Panc1 (cell line): ENCODE data around the gene PYHIN1. TPM values are rescaled to one million over a fixed set of nuclear protein-coding genes. Genes with fewer than 3 reads are reported as not detected.

Experiments
- ATAC-seq: fragments of 200-7000 bp; cut with Tn5 transposase; 2 replicates; pipeline ENCODE4 v1.9.1; 2020; ENCODE audit warnings: mild to moderate bottlenecking, moderate library complexity
- BruUV-seq: library from RNA; stranded (reverse); fragments of 400-500 nt; replicated peaks from 2 replicates; lab custom pipeline; 2021; lab: Mats Ljungman, UMichigan
- CTCF ChIA-PET: fragments of 300-600 bp; sonication (Branson Sonifier 250); formaldehyde crosslinking; loops from one replicate; lab custom pipeline; 2022; ENCODE audit warnings: antibody characterized with exemption; lab: Charles Lee
- POLR2A ChIA-PET: fragments of 300-600 bp; sonication (Branson Sonifier 250); formaldehyde crosslinking; loops from one replicate; lab custom pipeline; 2022; ENCODE audit warnings: antibody characterized with exemption; lab: Charles Lee
- DNase-seq: peaks from one replicate; pipeline ENCODE4 v3.0.0-alpha.2; 2010; ENCODE audit warnings: low read depth, low spot score
- H3K27ac ChIP-seq: 2 replicates; pipeline ENCODE4 v1.5.1; 2011; ENCODE audit warnings: mild to moderate bottlenecking, low read length, inconsistent platforms
- H3K27me3 ChIP-seq: fragments of 200-500 bp; sonication (Bioruptor generic); 2 replicates; pipeline ENCODE4 v1.6.0; 2014; ENCODE audit warnings: low read length, inconsistent platforms; ENCODE audit not compliant: control insufficient read depth, insufficient read depth
- H3K36me3 ChIP-seq: fragments of 200-500 bp; sonication (Bioruptor generic); 2 replicates; pipeline ENCODE4 v1.5.1; 2014; ENCODE audit warnings: inconsistent platforms, mild to moderate bottlenecking, low read length, moderate library complexity; ENCODE audit not compliant: control insufficient read depth, insufficient read depth
- H3K4me1 ChIP-seq: 2 replicates; pipeline ENCODE4 v1.5.1; 2011; ENCODE audit warnings: inconsistent platforms, mild to moderate bottlenecking, low read length, moderate library complexity; ENCODE audit not compliant: control insufficient read depth, insufficient read depth
- H3K4me3 ChIP-seq, 2 experiments: 2 replicates each; pipeline ENCODE4 v1.5.1; 2011 to 2012; ENCODE audit warnings: low read depth in 2 of 2, low read length in 2 of 2, mild to moderate bottlenecking in 2 of 2, inconsistent platforms in 1 of 2, moderate library complexity in 1 of 2
- H3K9me3 ChIP-seq: fragments of 200-500 bp; sonication (Bioruptor generic); 2 replicates; pipeline ENCODE4 v1.5.1; 2014; ENCODE audit warnings: low read depth, mild to moderate bottlenecking, inconsistent platforms, low read length, moderate library complexity; ENCODE audit not compliant: control insufficient read depth, insufficient read depth
- CTCF ChIP-seq: fragments of 450-650 bp; IDR thresholded peaks from 2 replicates; pipeline ENCODE4 v1.5.1; 2017; ENCODE audit warnings: mild to moderate bottlenecking
- POLR2AphosphoS5 ChIP-seq: IDR thresholded peaks from 2 replicates; pipeline ENCODE4 v1.6.1; 2012; ENCODE audit warnings: mild to moderate bottlenecking, low read depth, low read length, moderate library complexity
- SIN3A ChIP-seq: IDR thresholded peaks from 2 replicates; pipeline ENCODE4 v1.6.1; 2012; ENCODE audit warnings: low read depth, mild to moderate bottlenecking, low read length, moderate library complexity, borderline replicate concordance; ENCODE audit not compliant: insufficient read depth
- TCF7L2 ChIP-seq: IDR thresholded peaks from 2 replicates; pipeline ENCODE4 v1.6.1; 2011; ENCODE audit warnings: mild to moderate bottlenecking, low read depth, low read length, inconsistent platforms
- in situ Hi-C: cut with HindIII; loops from 2 replicates; pipeline ENCODE4 v1.10.0; 2016; ENCODE audit warnings: low sequenced_read_pairs, low pct_unique_long_range_greater_than_20kb
- intact Hi-C: fragments of 100-400 bp; cut with micrococcal nuclease; formaldehyde crosslinking; loops from one replicate; pipeline ENCODE4 v1.10.0; 2022; ENCODE audit not compliant: unreplicated experiment
- total RNA-seq: library from RNA; stranded (reverse); gene quantifications from one replicate; pipeline ENCODE4 v1.2.1, GENCODE V29; 2021; ENCODE audit not compliant: unreplicated experiment
- TF ChIP-seq, protein P1 (sequence below), 2 experiments: IDR thresholded peaks; 2 replicates each; pipeline ENCODE4 v1.6.1; 2011 to 2012; ENCODE audit warnings: low read depth in 2 of 2, control low read depth in 1 of 2, low read length in 1 of 2, mild to moderate bottlenecking in 1 of 2, moderate library complexity in 1 of 2; ENCODE audit not compliant: insufficient read depth in 1 of 2

Gene PYHIN1
- total RNA-seq, 1 experiment from 2014 or later, result not detected

- no peak for TF ChIP-seq SIN3A
- TF ChIP-seq POLR2AphosphoS5, result no peak
- TF ChIP-seq, protein P1, sequence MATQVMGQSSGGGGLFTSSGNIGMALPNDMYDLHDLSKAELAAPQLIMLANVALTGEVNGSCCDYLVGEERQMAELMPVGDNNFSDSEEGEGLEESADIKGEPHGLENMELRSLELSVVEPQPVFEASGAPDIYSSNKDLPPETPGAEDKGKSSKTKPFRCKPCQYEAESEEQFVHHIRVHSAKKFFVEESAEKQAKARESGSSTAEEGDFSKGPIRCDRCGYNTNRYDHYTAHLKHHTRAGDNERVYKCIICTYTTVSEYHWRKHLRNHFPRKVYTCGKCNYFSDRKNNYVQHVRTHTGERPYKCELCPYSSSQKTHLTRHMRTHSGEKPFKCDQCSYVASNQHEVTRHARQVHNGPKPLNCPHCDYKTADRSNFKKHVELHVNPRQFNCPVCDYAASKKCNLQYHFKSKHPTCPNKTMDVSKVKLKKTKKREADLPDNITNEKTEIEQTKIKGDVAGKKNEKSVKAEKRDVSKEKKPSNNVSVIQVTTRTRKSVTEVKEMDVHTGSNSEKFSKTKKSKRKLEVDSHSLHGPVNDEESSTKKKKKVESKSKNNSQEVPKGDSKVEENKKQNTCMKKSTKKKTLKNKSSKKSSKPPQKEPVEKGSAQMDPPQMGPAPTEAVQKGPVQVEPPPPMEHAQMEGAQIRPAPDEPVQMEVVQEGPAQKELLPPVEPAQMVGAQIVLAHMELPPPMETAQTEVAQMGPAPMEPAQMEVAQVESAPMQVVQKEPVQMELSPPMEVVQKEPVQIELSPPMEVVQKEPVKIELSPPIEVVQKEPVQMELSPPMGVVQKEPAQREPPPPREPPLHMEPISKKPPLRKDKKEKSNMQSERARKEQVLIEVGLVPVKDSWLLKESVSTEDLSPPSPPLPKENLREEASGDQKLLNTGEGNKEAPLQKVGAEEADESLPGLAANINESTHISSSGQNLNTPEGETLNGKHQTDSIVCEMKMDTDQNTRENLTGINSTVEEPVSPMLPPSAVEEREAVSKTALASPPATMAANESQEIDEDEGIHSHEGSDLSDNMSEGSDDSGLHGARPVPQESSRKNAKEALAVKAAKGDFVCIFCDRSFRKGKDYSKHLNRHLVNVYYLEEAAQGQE (IDR thresholded peaks at IDR 0.05; ENCODE audit: insufficient read depth in 1 of 2, low read depth in 2 of 2, low read length in 1 of 2), result no peak
- no peak for TF ChIP-seq CTCF
- TF ChIP-seq TCF7L2, result no peak
- no peak overlapping the region for H3K27ac ChIP-seq
- intact Hi-C loops (no loop called here), in situ Hi-C loops (no loop called here)
- ChIA-PET CTCF (no interaction called here), POLR2A (no interaction called here)
- BruUV-seq, result no TSS peak
- H3K4me1 ChIP-seq, result no peaks in the 10 kb centered on the region
- no peaks in the 10 kb centered on the region for H3K27me3 ChIP-seq
- DNase-seq (no peak), ATAC-seq (no peak)
- no peak overlapping the region for H3K4me3 ChIP-seq
- H3K9me3 ChIP-seq, result no peaks in the 10 kb centered on the region
- no peaks in the 10 kb centered on the region for H3K36me3 ChIP-seq
Observed at GRCh38 chr1:158898722-158899121, 32.6 kb upstream of the PYHIN1 start.

GRCh38 chr1:158901623-158902022 is 29.7 kb upstream of the PYHIN1 start:
- ChIA-PET CTCF (no interaction called here), POLR2A (no interaction called here)
- Histone ChIP-seq H3K36me3 (no peaks in the 10 kb centered on the region), H3K9me3 (no peaks in the 10 kb centered on the region), H3K27me3 (no peaks in the 10 kb centered on the region), H3K4me3 (no peak overlapping the region), H3K27ac (no peak overlapping the region), H3K4me1 (no peaks in the 10 kb centered on the region)
- no TSS peak for BruUV-seq
- in situ Hi-C loops, result no loop called here
- intact Hi-C loops, result no loop called here
- no peak for TF ChIP-seq TCF7L2
- DNase-seq (no peak), ATAC-seq (no peak)

DNA sequence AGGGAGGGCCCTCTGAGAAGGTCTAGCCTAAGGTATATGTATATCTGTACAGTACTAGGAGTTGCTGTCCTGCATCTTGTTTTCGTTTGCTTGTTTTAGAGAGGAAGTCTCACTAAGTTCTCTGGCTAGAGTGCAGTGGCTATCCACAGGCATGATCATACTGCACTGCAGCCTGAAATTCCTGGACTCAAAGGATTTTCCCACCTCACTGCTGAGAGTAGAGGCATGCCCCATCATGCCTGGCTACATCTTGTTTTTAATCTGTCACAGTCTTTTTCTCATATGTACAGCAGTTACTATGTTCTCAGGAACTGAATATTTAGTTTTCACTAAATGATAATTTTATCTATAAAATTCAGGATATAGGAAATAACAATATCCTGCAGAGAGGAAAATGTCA is 15.3 kb upstream of the PYHIN1 start:
- Histone ChIP-seq H3K36me3 (no peaks in the 10 kb centered on the region), H3K27me3 (no peaks in the 10 kb centered on the region), H3K9me3 (no peaks in the 10 kb centered on the region; the same call in 1 of the 2 replicates), H3K4me1 (no peaks in the 10 kb centered on the region), H3K27ac (no peak overlapping the region), H3K4me3 (no peak overlapping the region)
- BruUV-seq, result no TSS peak
- ChIA-PET CTCF (no interaction called here), POLR2A (no interaction called here)
- TF ChIP-seq CTCF (no peak), TCF7L2 (no peak)
- TF ChIP-seq, protein P1 (IDR thresholded peaks at IDR 0.05; ENCODE audit: insufficient read depth in 1 of 2, low read depth in 2 of 2, low read length in 1 of 2), result no peak
- no peak for ATAC-seq
- in situ Hi-C loops, result no loop called here
- DNase-seq, result no peak
- intact Hi-C loops, result no loop called here
